Globus pallidus (tissue), 1 donor: ENCODE data around the gene NF2.
"Not testable (repeated sequence)": the region's sequence is repeated elsewhere in the genome, so short reads cannot be mapped to it uniquely, and the experiment has no call there.

ENCODE experiments used
- DNase-seq: peaks from one replicate; pipeline ENCODE4 v3.0.0-alpha.2; 2015; ENCODE audit warnings: low spot score

The NF2 gene

DNA sequence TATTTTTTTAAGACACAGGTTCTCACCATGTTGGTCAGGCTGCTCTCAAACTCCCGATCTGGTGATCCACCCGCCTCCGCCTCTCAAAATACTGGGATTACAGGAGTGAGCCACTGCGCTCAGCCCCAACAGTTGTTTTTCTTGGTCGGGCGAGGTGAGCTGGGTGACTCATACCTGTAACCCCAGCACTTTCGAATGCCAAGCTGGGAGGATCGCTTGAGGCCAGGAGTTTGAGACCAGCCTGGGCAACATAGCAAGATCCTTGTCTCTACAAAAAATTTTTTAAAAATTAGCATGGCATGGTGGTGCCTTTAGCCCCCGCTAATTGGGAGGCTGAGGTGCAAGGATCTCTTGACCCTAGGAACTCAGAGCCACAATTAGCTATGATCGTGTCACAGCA, 7.0 kb upstream of the NF2 start:
- DNase-seq = no peak

DNA sequence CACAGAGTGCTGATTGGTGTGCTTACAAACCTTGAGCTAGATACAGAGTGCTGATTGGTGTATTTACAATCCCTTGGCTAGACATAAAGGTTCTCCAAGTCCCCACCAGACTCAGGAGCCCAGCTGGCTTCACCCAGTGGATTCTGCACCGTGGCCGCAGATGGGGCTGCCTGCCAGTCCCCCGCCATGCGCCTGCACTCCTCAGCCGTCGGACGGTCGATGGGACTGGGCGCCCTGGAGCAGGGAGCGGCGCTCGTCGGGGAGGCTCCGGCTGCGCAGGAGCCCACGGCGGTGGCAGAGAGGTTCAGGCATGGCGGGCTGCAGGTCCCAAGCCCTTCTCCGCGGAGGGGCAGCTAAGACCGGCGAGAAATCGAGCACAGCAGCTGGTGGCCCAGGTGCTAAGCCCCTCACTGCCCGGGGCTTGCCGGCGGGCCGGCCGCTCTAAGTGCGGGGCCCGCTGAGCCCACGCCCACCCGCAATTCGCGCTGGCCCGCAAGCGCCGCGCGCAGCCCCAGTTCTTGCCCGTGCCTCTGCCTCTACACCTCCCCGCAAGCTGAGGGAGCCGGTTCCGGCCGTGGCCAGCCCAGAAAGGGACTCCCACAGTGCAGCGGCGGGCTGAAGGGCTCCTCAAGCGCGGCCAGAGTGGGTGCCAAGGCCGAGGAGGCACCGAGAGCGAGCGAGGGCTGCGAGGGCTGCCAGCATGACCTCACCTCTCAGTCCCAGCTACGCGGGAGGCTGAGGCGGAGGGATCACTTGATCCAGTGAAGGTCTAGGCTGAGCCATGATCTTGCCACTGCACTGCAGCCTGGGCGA, 5.4 kb upstream of the NF2 start:
- not testable (repeated sequence) for DNase-seq

DNA sequence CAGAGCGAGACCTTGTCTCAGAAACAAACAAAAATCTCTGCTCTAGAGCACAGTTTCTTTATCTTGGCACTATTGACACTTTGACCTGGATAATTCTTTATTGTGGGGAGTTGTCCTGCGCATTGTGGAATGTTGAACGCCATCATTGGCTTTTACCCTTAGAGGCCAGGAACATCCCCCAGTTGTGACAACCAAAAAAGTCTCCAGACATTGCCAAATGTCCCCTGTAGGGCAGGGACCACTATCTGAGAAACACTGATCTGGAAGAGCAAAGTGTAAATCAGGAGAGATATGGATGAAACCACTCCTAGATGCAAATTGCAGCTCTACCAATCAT, 4.8 kb upstream of the NF2 start:
- DNase-seq = no peak

DNA sequence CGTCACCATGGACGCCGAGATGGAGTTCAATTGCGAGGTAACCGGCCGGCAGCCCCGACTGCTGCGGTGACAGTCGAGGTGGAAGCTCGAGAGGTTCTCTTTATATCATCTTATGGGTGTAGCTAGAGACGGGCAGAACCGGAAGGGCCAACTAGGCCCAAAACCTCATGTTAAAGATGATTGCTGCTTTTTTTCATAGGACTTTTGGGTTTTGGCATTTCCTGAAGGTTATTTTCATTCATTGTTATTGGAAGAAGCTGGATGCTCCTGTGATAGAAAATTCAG, 585 bp downstream of the NF2 start:
- DNase-seq = no peak

DNA sequence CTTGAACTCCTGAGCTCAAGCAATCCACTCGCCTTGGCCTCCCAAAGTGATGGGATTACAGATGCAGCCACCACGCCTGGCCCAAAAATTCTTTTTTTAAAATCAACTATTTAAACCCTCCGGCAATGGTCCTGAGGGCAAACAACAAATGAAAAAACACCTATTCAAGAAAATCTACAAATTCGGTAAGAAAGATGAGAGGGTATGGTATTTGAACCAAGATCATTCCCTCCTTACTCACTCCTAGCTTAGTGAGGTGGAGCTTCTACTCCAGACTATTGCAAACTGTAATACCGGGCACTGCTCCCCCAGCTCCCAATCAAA, 2.1 kb downstream of the NF2 start:
- no peak for DNase-seq

DNA sequence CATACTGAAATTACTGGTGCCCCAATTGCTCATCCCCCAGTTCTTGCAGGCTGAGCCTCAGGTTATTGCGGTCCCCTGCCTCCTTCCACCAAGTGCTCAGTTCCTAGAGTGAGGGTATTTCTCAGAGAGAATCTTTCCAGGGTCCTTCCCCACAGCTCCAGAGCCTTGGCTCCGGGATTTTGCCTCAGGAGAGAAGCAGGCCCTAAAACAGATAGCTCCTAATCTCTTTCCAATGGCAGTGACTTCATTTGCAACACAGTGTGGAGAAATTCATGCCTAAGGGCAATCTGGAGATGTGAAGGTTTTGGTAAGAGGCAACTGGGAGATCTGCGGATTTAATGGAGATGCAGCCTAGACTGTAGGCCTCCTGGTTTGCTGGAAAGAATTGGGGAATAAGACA, 2.9 kb downstream of the NF2 start:
- no peak for DNase-seq

DNA sequence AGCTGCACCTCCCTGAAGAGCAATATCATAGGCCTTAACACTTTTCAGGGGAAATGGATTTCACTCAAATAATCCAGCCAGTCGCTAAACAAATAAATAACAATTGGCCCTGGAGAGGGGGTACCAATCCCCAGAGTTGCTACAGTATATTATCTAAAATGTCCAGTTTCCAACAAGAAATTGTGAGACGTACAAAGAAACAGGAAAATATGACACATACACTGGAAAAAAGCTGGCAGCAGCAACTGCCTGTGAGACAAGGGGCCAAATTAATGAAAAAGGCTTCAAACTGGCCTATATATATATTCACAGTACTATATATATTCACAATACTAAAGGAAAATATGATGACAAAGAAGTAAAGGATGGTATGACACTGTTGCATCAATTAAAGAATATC, 4.0 kb downstream of the NF2 start:
- DNase-seq = no peak

DNA sequence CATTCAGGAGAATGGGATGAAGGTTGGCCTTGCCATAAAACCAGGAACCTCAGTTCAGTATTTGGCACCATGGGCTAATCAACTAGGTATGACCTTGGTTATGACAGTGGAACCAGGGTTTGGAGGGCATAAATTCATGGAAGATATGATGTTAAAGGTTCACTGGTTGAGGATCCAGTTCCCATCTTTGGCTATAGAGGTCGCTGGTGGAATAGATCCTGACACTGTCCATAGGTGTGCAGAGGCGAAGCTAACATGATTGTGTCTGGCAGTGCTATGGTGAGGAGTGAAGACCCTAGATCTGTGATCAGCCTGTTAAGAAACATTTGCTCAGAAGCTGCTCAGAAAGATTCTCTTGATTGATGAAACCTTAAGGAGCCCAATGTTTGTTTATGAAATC, 5.7 kb downstream of the NF2 start:
- DNase-seq = no peak

DNA sequence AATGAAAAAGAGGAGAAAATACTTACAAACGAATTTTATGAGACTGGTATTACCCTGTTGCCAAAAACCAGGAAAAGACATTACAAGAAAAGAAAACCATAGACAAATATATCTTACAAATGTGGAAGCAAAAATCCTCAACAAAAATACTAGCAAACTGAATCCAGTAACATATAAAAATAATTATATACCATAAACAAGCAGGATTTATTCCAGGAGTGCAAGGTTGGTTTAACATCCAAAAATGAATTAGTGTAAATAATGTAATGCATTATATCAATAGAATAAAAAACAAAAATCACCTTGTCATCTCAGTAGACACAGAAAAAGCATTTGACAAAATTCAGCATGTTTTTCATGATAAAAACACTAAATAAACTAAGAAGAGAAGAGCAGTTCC, 7.3 kb downstream of the NF2 start:
- DNase-seq = no peak

DNA sequence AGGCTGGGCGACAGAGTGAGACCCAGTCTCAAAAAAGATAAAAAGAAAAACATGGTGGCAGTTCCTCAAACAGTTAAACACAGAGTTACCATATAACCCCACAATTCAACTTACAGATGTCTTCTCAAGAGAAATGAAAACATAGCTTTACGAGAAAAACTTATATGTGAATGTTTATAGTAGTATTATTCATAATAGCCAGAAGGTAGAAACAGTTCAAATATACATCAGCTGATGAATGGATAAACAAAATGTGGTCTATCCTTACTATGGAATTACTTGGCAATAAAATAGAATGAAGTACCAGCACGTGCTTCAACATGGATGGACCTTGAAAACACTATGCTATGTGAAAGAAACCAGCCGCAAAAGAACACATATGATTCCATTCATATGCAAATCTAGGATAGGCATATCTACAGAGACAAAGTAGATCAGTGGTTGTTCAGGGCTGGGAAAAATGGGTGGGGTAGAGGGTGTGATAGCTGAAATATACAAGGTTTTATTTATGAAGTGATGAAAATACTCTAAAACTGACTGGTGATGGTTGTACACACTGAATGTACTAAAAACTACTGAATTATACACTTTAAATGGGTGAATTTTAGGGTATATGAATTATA, 12.4 kb downstream of the NF2 start:
- no peak for DNase-seq

DNA sequence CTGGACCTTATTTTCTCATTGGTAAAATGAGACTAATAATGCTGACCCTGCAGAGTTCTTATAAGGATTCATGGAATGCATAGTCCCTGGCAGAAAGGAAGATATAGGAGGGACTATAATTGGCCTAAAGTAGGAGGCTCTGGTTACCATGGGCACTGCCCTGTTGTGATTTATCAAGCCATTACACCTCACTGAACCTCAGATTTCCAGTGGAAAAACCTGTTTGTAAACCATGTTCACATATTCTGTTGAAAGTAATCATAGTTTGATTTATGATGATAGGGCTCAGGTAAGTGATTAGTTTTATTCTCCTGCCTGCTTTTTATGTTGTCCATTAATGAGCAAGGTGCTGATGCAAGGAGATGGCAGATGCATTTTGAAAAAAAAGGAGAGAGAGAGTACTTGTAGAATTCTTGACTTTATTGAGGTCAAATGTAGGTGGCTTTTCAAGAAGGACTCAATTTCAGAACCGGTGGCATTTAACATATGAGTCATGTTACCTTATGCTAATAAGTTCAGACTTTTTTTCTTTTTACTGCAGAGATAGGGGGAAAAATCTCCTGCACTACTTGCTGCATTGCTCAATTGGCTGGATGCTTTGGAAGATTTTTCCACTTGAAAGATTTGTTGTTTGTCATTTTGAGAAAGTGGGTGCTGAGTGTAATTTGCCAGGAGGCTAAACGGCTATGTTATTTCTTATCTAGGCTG, 14.6 kb downstream of the NF2 start:
- DNase-seq = no peak

DNA sequence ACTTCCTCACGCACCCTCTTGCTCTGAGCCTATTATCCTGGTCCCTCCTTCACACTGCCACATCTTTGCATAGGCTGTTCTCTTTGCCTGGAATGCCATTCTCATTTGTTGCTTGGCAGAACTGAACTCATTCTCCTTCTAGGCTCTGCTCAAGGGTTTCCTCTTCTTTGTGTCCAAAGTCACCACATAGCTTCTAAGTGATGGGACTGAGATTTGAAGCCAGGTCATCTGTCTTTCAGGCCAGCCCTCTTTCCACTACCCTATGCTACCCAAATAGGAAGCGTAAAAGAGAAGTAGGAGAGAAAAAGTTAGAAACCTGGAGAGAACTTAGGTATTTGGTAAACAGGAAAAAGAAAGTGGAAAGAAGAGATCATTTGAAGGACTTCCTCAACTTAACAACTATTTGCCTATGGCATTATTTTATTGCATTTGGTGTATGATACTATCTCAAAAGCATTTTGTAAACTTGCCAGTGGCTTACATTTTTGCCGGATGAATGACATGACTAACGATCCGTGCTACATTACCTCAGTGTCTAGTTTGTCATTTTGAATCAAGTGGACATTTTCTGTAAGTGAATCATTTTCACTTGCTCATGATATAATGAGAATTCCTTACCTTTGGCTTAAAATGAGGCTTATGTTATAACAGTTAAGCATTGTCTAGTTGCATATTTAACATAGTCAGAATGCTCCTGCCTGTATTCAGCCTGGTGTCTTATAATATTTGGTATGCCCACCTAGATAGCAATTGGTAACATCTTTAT, 18.5 kb downstream of the NF2 start:
- no peak for DNase-seq

DNA sequence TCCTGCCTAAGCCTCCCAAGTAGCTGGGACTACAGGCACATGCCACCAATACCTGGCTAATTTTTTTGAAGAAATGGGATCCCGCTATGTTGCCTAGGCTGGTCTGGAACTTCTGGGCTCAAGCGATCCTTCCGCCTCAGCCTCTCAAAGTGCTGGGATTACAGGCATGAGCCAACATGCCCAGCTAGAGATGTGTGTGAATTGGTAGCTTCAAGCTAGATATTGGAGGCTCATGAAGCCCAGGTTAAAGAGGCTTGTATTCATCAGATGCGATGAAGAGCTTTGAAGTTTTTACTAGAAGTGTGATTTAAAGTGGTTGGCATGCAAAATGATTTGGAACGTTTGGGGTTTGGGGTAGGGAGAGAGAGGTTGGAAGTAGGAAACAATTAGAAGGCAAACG, 19.6 kb downstream of the NF2 start:
- no peak for DNase-seq

DNA sequence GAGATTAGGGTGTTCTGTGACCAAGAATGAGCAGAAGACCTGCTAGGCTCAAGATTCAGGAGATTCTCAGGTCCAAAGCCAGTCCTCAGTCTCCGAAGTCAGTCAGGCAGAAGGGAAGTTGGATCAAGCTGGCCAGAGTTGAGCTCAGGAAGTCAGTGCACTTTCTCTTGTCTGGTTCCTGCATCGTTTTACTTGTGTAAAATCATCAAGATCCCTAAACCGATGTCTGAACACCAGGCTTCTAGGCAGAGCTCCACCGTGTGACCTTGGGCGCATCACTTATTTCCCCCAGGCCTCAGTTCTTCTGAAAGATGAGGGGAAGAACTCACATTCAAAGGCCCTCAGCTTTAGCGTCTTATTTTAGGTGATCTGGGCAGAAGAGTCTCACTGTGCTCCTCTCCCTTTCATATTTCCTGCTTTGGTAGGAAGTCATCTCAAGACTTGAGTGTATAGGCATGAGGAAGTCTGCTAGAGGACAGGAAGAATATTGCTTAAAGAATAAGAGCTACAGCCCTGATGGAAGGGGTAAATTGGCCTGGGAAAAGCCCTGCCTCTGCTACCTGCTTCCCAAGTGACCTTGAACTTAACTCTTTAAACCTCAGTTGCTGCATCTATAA, 20.2 kb downstream of the NF2 start:
- no peak for DNase-seq

DNA sequence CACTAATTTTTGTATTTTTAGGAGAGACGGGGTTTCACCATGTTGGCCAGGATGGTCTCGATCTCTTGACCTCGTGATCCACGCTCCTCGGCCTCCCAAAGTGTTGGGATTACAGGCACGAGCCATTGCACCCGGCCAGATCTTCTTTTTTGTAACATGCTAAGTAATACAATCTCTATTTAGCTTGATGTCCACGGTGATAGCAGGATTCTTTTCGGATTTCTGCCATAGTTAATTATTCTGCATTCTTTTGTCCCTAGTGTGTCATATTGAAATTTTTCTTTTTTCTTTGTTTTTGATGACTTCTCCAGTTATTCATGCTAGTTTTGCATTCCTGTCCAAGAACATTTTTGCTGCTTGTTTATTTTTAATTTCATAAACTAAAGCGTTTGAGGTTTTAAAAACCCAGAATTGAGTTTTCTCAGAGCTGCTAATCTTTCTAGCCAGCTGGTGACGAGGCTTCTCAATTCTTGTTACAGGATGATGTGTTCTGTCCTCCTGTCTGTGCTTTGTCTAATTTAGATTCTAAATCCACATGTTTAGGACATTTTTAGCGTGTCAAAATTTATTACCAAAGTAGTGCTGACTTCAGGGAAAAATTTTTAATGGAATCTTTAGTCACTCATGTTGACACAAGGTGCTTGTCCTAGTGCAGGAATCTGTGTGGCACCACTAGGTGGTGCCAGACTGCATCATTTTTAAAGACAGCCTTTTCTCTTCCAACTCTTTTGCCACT, 21.8 kb downstream of the NF2 start:
- DNase-seq = peak; percentile 61

DNA sequence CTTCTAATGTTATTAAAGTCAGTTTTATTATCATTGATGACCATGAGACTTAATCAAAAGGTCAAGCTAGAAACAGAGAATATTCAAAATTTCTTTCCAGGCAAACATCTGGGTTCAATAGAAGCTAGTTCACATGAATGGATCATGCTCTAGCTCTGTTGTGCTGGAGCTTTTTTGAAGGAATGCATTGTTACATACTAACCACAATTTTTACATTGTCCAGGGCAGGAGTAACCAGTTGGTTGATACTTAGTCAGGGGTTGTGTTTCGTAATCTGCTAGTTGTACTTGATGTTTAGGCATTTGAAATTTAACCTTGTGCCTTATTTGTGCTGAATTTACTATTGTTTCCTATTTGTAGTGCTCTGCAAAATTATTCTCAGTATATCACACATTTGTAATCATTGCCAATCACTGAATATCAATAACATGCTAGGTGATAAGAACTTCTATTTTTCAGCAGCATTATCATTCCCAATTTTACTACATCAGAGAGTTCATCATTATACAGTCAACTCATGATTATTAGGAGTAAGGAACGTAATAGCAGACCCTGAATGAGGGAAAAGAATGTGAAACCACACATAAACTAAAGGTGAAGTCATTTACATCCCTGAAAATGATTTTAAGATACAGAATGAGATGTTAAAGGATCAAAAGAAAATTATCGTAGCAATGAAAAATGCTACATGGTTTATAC, 23.2 kb downstream of the NF2 start:
- no peak for DNase-seq

DNA sequence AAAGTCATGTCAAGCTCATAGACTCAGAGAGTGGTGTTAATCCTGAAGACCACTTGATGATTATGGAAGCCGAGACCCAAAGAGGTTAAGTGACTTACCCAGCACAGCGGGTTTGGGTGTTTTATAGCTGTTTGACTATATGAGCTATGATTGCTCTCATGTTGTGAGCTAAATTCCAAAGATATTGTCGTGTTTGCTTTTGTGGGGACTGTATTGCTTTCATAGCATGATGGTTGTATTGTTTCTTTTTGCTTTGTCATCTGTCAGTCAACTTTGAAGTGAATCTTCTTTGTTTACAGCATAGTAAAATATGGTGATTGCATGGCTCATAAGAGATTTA, 23.7 kb downstream of the NF2 start:
- no peak for DNase-seq

DNA sequence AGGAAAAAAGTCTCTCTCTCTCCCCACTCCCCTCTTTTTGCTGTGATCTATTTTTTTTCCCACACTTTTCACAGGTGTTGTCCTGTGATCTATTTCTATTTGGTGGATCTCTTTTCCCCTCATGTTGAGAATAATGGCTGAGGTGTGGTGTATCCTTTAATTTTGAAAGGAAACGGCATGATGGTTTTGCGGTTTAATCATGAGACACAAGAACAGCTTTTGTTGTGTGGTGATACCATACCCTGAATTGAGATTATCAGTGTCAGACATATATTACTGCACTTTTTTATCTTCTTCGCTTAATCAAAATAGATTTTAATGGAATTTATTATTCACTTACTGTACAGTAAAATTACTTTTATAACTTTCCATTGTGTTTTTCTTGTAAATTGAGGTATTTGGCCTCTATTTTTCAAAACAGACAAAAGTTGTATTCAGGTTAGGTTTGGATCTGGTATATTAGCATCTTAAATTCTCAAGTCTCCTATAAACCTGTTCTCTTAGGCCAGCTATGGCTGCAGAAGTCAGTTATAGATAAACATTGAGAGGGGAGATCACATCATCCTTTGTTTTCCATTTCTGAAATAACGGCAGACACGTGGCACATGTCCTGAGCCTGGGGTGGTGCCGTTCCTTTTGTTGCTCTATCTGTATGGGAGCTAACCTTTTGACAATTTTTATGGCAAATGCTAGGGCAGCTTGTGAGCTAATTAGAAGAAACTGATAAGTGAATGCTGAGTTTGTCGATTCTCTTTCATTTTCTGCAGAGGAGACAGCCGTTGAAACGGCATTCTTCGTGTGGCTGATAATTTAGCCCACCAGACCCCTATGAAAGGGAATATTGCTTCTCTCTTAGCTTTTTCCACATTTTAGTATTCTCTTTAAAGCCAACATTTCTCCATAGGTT, 25.8 kb downstream of the NF2 start:
- no peak for DNase-seq

DNA sequence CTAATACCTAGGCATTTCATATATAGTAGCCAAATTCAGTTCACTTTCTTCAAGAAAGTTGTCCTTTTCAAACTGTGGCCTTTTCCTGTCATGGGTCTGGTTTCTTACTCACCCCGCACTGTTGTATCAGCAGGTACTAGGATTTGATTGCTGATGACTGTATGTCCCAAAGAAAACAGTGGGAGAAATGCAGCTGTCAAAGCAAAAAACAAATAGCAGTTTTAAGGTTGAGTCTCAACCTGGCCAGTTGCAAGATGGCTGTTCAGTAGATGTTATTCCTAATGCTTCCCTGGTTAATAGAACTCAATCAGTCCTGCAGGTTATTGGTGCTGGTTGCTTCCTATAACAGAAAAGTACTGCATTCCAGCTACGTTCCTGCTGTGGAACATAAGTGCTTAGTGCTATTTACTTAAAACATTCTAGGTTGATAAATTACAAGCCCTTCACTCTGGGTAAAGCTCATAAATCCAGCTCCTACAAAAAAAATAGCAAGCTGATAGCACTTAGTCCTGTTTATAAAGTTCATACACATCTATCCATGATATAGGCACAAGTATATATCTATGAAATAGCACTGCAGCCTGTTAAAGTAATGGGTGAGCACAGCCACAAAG, 26.6 kb downstream of the NF2 start:
- no peak for DNase-seq

DNA sequence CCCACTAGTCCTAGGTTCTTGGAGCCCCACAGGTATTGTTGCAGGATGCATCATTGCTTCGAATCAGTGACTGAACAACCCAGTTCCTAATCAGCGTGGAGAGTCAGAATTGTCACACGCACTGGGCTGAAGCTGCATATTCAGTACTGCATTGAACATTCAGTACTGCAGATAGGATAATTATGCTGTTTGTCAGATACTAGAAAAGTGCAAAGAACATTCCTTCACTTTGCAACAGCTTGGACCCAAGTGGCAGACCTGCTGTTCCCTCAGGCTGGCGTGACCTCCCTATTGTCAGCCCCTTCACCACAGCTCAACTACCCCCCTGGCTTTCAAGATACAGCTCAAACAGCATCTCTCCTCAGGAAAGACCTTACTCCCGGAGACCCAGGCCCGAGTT, 27.6 kb downstream of the NF2 start:
- no peak for DNase-seq
